Measurements from ENCODE around the gene LRFN4. TPM values are rescaled to one million over a fixed set of nuclear protein-coding genes. Genes with fewer than 3 reads are reported as not detected.

LRFN4 gene
- total RNA-seq, 1 experiment from 2014 or later, result 56.7 TPM

GRCh38 chr11:66834943-66835342, 21.9 kb upstream of the LRFN4 start:
- DNase-seq (ENCODE audit: low read depth, low spot score) (no peak), ATAC-seq (no peak)
- H3K27ac ChIP-seq (ENCODE audit: low read length), result no peak overlapping the region
- H3K36me3 ChIP-seq (ENCODE audit: control insufficient read depth, insufficient read depth, low read length), result no peaks in the 10 kb centered on the region
- H3K27me3 ChIP-seq (ENCODE audit: control insufficient read depth, insufficient read depth, low read length), result no peaks in the 10 kb centered on the region
- no peaks in the 10 kb centered on the region for H3K4me1 ChIP-seq (ENCODE audit: control insufficient read depth, insufficient read depth, low read length)
- ChIA-PET POLR2A (no interaction called here), CTCF (interaction anchor here (0.6 to 0.7 kb wide), 2 partner anchors 131 to 241 kb away, joined by 3 to 4 read pairs; no protein-coding TSS in a partner anchor)
- H3K9me3 ChIP-seq (ENCODE audit: control insufficient read depth, insufficient read depth, low read depth, low read length), result no peaks in the 10 kb centered on the region
- no peak overlapping the region for H3K4me3 ChIP-seq (ENCODE audit: low read depth in 2 of 2, low read length in 2 of 2)
- TF ChIP-seq SIN3A (IDR thresholded peaks at IDR 0.05; ENCODE audit: borderline replicate concordance, insufficient read depth, low read depth, low read length) (no peak), POLR2AphosphoS5 (IDR thresholded peaks at IDR 0.05; ENCODE audit: low read depth, low read length) (no peak), CTCF (IDR thresholded peaks at IDR 0.05) (no peak), REST (IDR thresholded peaks at IDR 0.05; ENCODE audit: insufficient read depth in 1 of 2, low read depth in 2 of 2, low read length in 1 of 2) (no peak), TCF7L2 (IDR thresholded peaks at IDR 0.05; ENCODE audit: low read depth, low read length) (no peak)
- no TSS peak for BruUV-seq (replicated peaks)
- in situ Hi-C loops (cut with HindIII; ENCODE audit: low pct_unique_long_range_greater_than_20kb, low sequenced_read_pairs), result no loop called here
- intact Hi-C loops (cut with micrococcal nuclease; ENCODE audit: unreplicated experiment), result loop anchor here (1.0 kb wide), 1 partner anchor 141 kb away; no protein-coding TSS in a partner anchor

- intact Hi-C loops (cut with micrococcal nuclease; ENCODE audit: unreplicated experiment), result no loop called here
- no peak for ATAC-seq
- no peaks in the 10 kb centered on the region for H3K9me3 ChIP-seq (ENCODE audit: control insufficient read depth, insufficient read depth, low read depth, low read length)
- no peak for DNase-seq (ENCODE audit: low read depth, low spot score)
- 0 out of 2 replicates have a peak, but pooled peaks cover 4% of the 10 kb centered on the region for H3K4me1 ChIP-seq (ENCODE audit: control insufficient read depth, insufficient read depth, low read length)
- H3K4me3 ChIP-seq (ENCODE audit: low read depth in 2 of 2, low read length in 2 of 2), result no peak overlapping the region
- no peak for TF ChIP-seq POLR2AphosphoS5 (IDR thresholded peaks at IDR 0.05; ENCODE audit: low read depth, low read length)
- no peak for TF ChIP-seq CTCF (IDR thresholded peaks at IDR 0.05)
- TF ChIP-seq REST (IDR thresholded peaks at IDR 0.05; ENCODE audit: insufficient read depth in 1 of 2, low read depth in 2 of 2, low read length in 1 of 2), result no peak
- TF ChIP-seq TCF7L2 (IDR thresholded peaks at IDR 0.05; ENCODE audit: low read depth, low read length), result no peak
- TF ChIP-seq SIN3A (IDR thresholded peaks at IDR 0.05; ENCODE audit: borderline replicate concordance, insufficient read depth, low read depth, low read length), result no peak
- no TSS peak for BruUV-seq (replicated peaks)
- POLR2A ChIA-PET, result no interaction called here
- CTCF ChIA-PET, result interaction anchor here (0.6 kb wide), 1 partner anchor 184 kb away, joined by 6 read pairs; no protein-coding TSS in a partner anchor
- no peaks in the 10 kb centered on the region for H3K27me3 ChIP-seq (ENCODE audit: control insufficient read depth, insufficient read depth, low read length)
- in situ Hi-C loops (cut with HindIII; ENCODE audit: low pct_unique_long_range_greater_than_20kb, low sequenced_read_pairs), result no loop called here
- H3K27ac ChIP-seq (ENCODE audit: low read length), result no peak overlapping the region
- no peaks in the 10 kb centered on the region for H3K36me3 ChIP-seq (ENCODE audit: control insufficient read depth, insufficient read depth, low read length)
Observed at GRCh38 chr11:66835768-66836405, 21.0 kb upstream of the LRFN4 start.
